Measurements from ENCODE around the gene ZNF654.
"Not testable (repeated sequence)": the region's sequence is repeated elsewhere in the genome, so short reads cannot be mapped to it uniquely, and the experiment has no call there.

ZNF654 gene

DNA sequence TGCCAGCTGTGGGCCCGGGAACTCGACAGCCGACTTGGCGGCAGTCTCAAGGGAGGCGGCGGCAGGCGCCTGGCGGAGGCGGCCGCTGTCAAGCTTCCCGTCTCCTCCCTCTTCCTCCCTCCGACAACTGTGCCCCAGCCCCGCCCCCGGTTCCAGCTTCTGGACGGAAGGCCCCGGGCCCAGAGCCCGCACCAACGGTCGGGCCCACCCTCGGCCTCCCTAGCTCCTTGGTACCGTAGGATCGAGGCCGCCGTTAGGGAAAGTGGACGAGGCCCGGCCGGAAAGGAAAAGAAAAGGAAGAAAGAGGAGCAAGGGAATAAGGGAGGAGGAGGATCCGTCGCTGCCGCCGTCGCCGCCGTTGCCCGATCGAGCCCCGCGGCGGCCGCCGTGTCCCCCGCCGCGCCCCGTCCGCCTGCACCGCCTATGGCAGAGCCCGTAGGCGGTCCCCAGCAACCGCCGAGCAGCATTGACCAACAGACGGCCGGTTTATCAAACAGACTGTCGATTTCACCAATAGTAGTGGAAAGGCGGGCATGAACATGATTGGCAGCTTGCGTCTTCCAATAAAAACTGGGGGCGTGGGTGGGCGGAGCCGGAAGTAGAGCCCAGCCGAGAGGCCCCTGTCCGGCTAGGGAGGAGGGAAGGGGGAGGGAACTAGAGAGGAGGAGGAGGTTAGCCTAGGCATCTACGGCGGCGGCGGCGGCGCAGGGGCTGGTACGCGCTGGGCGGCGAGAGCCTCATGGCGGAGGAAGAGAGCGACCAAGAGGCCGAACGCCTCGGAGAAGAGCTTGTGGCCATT, at the start of gene ZNF654, which contains the start of gene CGGBP1:
Gene ZNF654, plus strand, starts transcription at position 675 of the 799 bp plus-strand sequence. Its CDS starts 65 bp downstream, at position 740.
Gene CGGBP1, minus strand, starts transcription at position 425 of the 799 bp plus-strand sequence. CDS start 3,029 bp downstream, outside the sequence.
- Histone ChIP-seq H3K27me3 (no peaks in the 10 kb centered on the region), H3K9ac (peak within 1 kb of the TSS; percentile 92 to 98 (median 95)), H3K4me1 (peaks cover 16 to 53% (median 37%) of the 10 kb centered on the region in 10 experiments), H4K20me1 (peaks cover 11 to 68% (median 49%) of the 10 kb centered on the region in 11 experiments; a peak in 19 of 22 replicates), H3K9me3 (replicated peaks in 1 of 11) (peaks cover 0 to 5% (median 0%) of the 10 kb centered on the region in 11 experiments; a peak in 5 of 22 replicates), H3K27ac (peak within 1 kb of the TSS; percentile 92 to 99 (median 96)), H3K4me2 (peak within 1 kb of the TSS; percentile 82 to 95 (median 88)), H3K36me3 (peaks cover 20 to 44% (median 27%) of the 10 kb centered on the region in 11 experiments), H3K4me3 (peak within 1 kb of the TSS; percentile 86 to 100 (median 97))
- TF ChIP-seq Cebpa-rat (IDR thresholded peaks at IDR 0.05) = no peak

DNA sequence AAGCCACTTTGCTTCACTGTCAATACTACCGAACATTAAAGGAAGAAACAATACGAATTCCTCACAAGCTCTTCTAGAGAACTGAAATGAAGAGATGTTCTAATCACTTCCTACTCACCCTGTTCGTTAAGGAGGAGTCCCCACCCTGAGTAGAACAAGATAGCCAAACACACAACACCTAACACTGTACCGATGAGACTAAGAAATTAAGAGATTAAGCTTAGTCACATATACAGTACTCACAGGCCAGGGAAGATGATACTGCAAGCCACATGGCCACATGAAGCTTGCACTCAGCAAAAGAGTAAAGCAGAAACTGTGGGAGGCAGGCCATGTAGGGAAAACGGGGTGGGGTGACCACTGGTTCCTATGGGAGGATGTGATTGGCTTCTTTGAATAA, 48.2 kb upstream of the ZNF654 start:
- Histone ChIP-seq H3K4me1 (no peaks in the 10 kb centered on the region), H3K36me3 (no peaks in the 10 kb centered on the region), H4K20me1 (no peaks in the 10 kb centered on the region), H3K27me3 (no peaks in the 10 kb centered on the region), H3K4me3 (no peak overlapping the region), H3K27ac (no peak overlapping the region), H3K9ac (no peak overlapping the region), H3K4me2 (no peak overlapping the region), H3K9me3 (replicated peaks in 1 of 11) (peaks cover 0 to 8% (median 2%) of the 10 kb centered on the region in 11 experiments; a peak in 10 of 22 replicates)
- no peak for TF ChIP-seq Cebpa-rat (IDR thresholded peaks at IDR 0.05)

GRCh38 chr3:88013592-88013991, 45.5 kb upstream of the ZNF654 start:
- H3K4me2 ChIP-seq = no peak overlapping the region
- no peaks in the 10 kb centered on the region for H3K36me3 ChIP-seq
- no peak overlapping the region for H3K27ac ChIP-seq
- no peak overlapping the region for H3K4me3 ChIP-seq
- H3K27me3 ChIP-seq = no peaks in the 10 kb centered on the region
- no peaks in the 10 kb centered on the region for H4K20me1 ChIP-seq
- TF ChIP-seq Cebpa-rat (IDR thresholded peaks at IDR 0.05) = no peak
- H3K9me3 ChIP-seq (replicated peaks in 1 of 11) = peaks cover 0 to 15% (median 6%) of the 10 kb centered on the region in 11 experiments; a peak in 11 of 22 replicates
- no peak overlapping the region for H3K9ac ChIP-seq
- no peaks in the 10 kb centered on the region for H3K4me1 ChIP-seq

DNA sequence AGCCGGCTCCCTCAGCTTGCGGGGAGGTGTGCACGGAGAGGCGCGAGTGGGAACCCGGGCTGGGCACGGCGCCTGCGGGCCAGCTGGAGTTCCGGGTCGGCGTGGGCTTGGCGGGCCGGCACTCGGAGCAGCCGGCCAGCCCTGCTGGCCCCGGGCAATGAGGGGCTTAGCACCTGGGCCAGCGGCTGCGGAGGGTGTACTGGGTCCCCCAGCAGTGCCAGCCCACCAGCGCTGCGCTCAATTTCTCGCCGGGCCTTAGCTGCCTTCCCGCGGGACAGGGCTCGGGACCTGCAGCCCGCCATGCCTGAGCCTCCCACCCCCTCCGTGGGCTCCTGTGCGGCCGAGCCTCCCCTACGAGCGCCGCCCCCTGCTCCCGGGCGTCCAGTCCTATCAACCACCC, 43.4 kb upstream of the ZNF654 start:
- H3K36me3 ChIP-seq, H3K4me3 ChIP-seq, H3K27me3 ChIP-seq, H4K20me1 ChIP-seq, H3K27ac ChIP-seq, H3K4me1 ChIP-seq, H3K4me2 ChIP-seq, H3K9ac ChIP-seq: not testable (repeated sequence)
- peaks cover 0 to 15% (median 6%) of the 10 kb centered on the region in 11 experiments; a peak in 11 of 22 replicates for H3K9me3 ChIP-seq (replicated peaks in 1 of 11)

- TF ChIP-seq Cebpa-rat (IDR thresholded peaks at IDR 0.05) = no peak
- Histone ChIP-seq H3K4me1 (no peaks in the 10 kb centered on the region; a peak in 2 of 20 replicates), H3K9ac (no peak overlapping the region), H3K27ac (no peak overlapping the region), H3K36me3 (no peaks in the 10 kb centered on the region), H3K4me2 (peak overlapping the region in 1 of 11 experiments; percentile 40; a peak in 1 of 22 replicates), H3K27me3 (no peaks in the 10 kb centered on the region), H4K20me1 (no peaks in the 10 kb centered on the region), H3K9me3 (replicated peaks in 1 of 11) (peaks cover 0 to 15% (median 6%) of the 10 kb centered on the region in 11 experiments; a peak in 11 of 22 replicates), H3K4me3 (no peak overlapping the region)
These were observed 40.0 kb upstream of the ZNF654 start for GRCh38 chr3:88019024-88019423.

- no peak overlapping the region for H3K4me2 ChIP-seq
- no peak for TF ChIP-seq Cebpa-rat (IDR thresholded peaks at IDR 0.05)
- H3K36me3 ChIP-seq = no peaks in the 10 kb centered on the region
- H3K27ac ChIP-seq = no peak overlapping the region
- no peaks in the 10 kb centered on the region for H4K20me1 ChIP-seq
- no peaks in the 10 kb centered on the region for H3K27me3 ChIP-seq
- peaks cover 0 to 29% (median 19%) of the 10 kb centered on the region in 11 experiments; a peak in 17 of 22 replicates for H3K9me3 ChIP-seq (replicated peaks in 1 of 11)
- H3K4me3 ChIP-seq = no peak overlapping the region
- H3K4me1 ChIP-seq = no peaks in the 10 kb centered on the region
- no peak overlapping the region for H3K9ac ChIP-seq
These were observed 34.0 kb upstream of the ZNF654 start for GRCh38 chr3:88025001-88025552.

- no peaks in the 10 kb centered on the region for H4K20me1 ChIP-seq
- no peak overlapping the region for H3K27ac ChIP-seq
- no peak for TF ChIP-seq Cebpa-rat (IDR thresholded peaks at IDR 0.05)
- no peak overlapping the region for H3K4me2 ChIP-seq
- H3K4me3 ChIP-seq = no peak overlapping the region
- H3K36me3 ChIP-seq = no peaks in the 10 kb centered on the region
- H3K9me3 ChIP-seq (replicated peaks in 1 of 11) = peaks cover 0 to 29% (median 19%) of the 10 kb centered on the region in 11 experiments; a peak in 17 of 22 replicates
- H3K4me1 ChIP-seq = peaks cover 6 to 21% (median 17%) of the 10 kb centered on the region in 10 experiments; a peak in 17 of 20 replicates
- H3K9ac ChIP-seq = no peak overlapping the region
- no peaks in the 10 kb centered on the region for H3K27me3 ChIP-seq
These were observed 30.2 kb upstream of the ZNF654 start for GRCh38 chr3:88028876-88029275.

DNA sequence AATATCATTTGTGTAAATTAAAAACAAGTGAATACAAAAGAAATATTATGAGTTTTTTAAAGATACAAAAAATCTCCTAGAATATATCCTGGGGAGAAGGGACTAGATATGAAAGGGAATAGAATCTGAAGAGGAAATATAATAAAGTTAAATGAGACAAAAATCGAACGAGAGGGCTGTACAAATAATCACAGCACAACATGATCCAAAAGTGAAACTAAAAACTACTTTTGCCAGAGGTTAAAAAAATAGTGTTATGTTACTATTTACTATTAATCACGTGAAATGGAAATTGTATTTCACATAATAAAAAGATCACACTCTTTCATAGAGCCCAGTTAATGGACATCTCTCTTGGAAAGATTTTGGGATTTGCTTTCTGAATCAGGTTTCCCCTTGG, 28.8 kb upstream of the ZNF654 start:
- peaks cover 6 to 21% (median 17%) of the 10 kb centered on the region in 10 experiments; a peak in 17 of 20 replicates for H3K4me1 ChIP-seq
- 0 out of 20 replicates have a peak overlapping the region, but pooled peaks of 1 of the 10 experiments have one; percentile 2 for H3K4me3 ChIP-seq
- no peaks in the 10 kb centered on the region for H3K36me3 ChIP-seq
- no peak for TF ChIP-seq Cebpa-rat (IDR thresholded peaks at IDR 0.05)
- no peaks in the 10 kb centered on the region for H4K20me1 ChIP-seq
- H3K9ac ChIP-seq = peak overlapping the region in 1 of 11 experiments; percentile 17; a peak in 1 of 22 replicates
- H3K4me2 ChIP-seq = peak overlapping the region in 10 of 11 experiments; percentile 19 to 65 (median 38); a peak in 14 of 22 replicates
- H3K27ac ChIP-seq = 0 out of 22 replicates have a peak overlapping the region, but pooled peaks of 2 of the 11 experiments have one; percentile 12 to 34
- no peaks in the 10 kb centered on the region for H3K27me3 ChIP-seq
- peaks cover 0 to 29% (median 19%) of the 10 kb centered on the region in 11 experiments; a peak in 17 of 22 replicates for H3K9me3 ChIP-seq (replicated peaks in 1 of 11)

- H3K4me3 ChIP-seq = peak overlapping the region; percentile 44 to 58 (median 50); a peak in 18 of 20 replicates
- peak overlapping the region; percentile 70 to 96 (median 79) for H3K4me2 ChIP-seq
- peak overlapping the region; percentile 29 to 67 (median 57); a peak in 19 of 22 replicates for H3K27ac ChIP-seq
- no peak for TF ChIP-seq Cebpa-rat (IDR thresholded peaks at IDR 0.05)
- peaks cover 0 to 20% (median 11%) of the 10 kb centered on the region in 11 experiments; a peak in 12 of 22 replicates for H3K9me3 ChIP-seq (replicated peaks in 1 of 11)
- H3K4me1 ChIP-seq = peaks cover 6 to 21% (median 17%) of the 10 kb centered on the region in 10 experiments; a peak in 17 of 20 replicates
- peak overlapping the region; percentile 46 to 74 (median 61); a peak in 21 of 22 replicates for H3K9ac ChIP-seq
- no peaks in the 10 kb centered on the region for H4K20me1 ChIP-seq
- H3K36me3 ChIP-seq = no peaks in the 10 kb centered on the region
- no peaks in the 10 kb centered on the region for H3K27me3 ChIP-seq
These were observed 27.4 kb upstream of the ZNF654 start for GRCh38 chr3:88031642-88032077.
